Activated B cell treated with CpG ODN at 0.5 μM for 24 hours (primary cell): ENCODE measurements around the gene BABAM2. TPM values are rescaled to one million over a fixed set of nuclear protein-coding genes. Genes with fewer than 3 reads are reported as not detected.

Experiments used
- ATAC-seq: fragments of 200-7000 bp; cut with Tn5 transposase; one replicate; pipeline ENCODE4 v1.10.0; 2021; ENCODE audit warnings: low read depth, mild to moderate bottlenecking, moderate library complexity
- CTCF ChIA-PET: fragments of 350-600 bp; sonication (Branson Sonifier 250); formaldehyde crosslinking; loops from one replicate; lab custom pipeline; 2021; ENCODE audit warnings: antibody characterized with exemption; lab: Charles Lee
- POLR2A ChIA-PET: fragments of 350-600 bp; sonication (Branson Sonifier 250); formaldehyde crosslinking; loops from one replicate; lab custom pipeline; 2021; ENCODE audit warnings: antibody characterized with exemption; lab: Charles Lee
- DNase-seq: peaks from one replicate; pipeline ENCODE4 v3.0.0; 2022
- H3K27ac Mint-ChIP-seq: one replicate; pipeline ENCODE4 v1.8.0; 2020; ENCODE audit warnings: mixed read lengths
- H3K27me3 Mint-ChIP-seq: one replicate; pipeline ENCODE4 v1.8.0; 2021; ENCODE audit warnings: mixed read lengths
- H3K36me3 Mint-ChIP-seq: one replicate; pipeline ENCODE4 v1.8.0; 2021; ENCODE audit warnings: low read depth, mixed read lengths
- H3K4me1 Mint-ChIP-seq: one replicate; pipeline ENCODE4 v1.8.0; 2021; ENCODE audit warnings: mixed read lengths
- H3K4me3 Mint-ChIP-seq: one replicate; pipeline ENCODE4 v1.8.0; 2020; ENCODE audit warnings: mild to moderate bottlenecking, mixed read lengths
- H3K9me3 Mint-ChIP-seq: one replicate; pipeline ENCODE4 v1.8.0; 2020; ENCODE audit warnings: mixed read lengths
- intact Hi-C: fragments of 100-400 bp; cut with micrococcal nuclease; formaldehyde crosslinking; loops from one replicate; pipeline ENCODE4 v1.15.1; 2024
- total RNA-seq: library from RNA; stranded (reverse); gene quantifications from 2 replicates; pipeline ENCODE4 v1.2.3, GENCODE V29; 2022
- TF ChIP-seq, protein P1 (sequence below): fragments of 200-600 bp; IDR thresholded peaks from one replicate; pipeline ENCODE4 v1.8.0; 2022; ENCODE audit warnings: antibody characterized with exemption, mild to moderate bottlenecking

Gene BABAM2
- total RNA-seq, 1 donor from 2014 or later, result 55.6 TPM

- Mint-ChIP-seq H3K9me3 (no peaks in the 10 kb centered on the region), H3K27ac (no peak overlapping the region), H3K27me3 (no peaks in the 10 kb centered on the region), H3K36me3 (peaks cover 23% of the 10 kb centered on the region), H3K4me1 (peaks cover 11% of the 10 kb centered on the region), H3K4me3 (no peak overlapping the region)
- no peak for DNase-seq
- TF ChIP-seq, protein P1, sequence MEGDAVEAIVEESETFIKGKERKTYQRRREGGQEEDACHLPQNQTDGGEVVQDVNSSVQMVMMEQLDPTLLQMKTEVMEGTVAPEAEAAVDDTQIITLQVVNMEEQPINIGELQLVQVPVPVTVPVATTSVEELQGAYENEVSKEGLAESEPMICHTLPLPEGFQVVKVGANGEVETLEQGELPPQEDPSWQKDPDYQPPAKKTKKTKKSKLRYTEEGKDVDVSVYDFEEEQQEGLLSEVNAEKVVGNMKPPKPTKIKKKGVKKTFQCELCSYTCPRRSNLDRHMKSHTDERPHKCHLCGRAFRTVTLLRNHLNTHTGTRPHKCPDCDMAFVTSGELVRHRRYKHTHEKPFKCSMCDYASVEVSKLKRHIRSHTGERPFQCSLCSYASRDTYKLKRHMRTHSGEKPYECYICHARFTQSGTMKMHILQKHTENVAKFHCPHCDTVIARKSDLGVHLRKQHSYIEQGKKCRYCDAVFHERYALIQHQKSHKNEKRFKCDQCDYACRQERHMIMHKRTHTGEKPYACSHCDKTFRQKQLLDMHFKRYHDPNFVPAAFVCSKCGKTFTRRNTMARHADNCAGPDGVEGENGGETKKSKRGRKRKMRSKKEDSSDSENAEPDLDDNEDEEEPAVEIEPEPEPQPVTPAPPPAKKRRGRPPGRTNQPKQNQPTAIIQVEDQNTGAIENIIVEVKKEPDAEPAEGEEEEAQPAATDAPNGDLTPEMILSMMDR, result no peak
- POLR2A ChIA-PET, result no interaction called here
- CTCF ChIA-PET, result no interaction called here
- intact Hi-C loops, result no loop called here
- ATAC-seq, result peak; percentile 42
Measured at GRCh38 chr2:28276076-28276618, 385.6 kb downstream of the BABAM2 start.

- TF ChIP-seq, protein P1, result no peak
- Mint-ChIP-seq H3K4me1 (peaks cover 9% of the 10 kb centered on the region), H3K4me3 (no peak overlapping the region), H3K27ac (no peak overlapping the region), H3K36me3 (peaks cover 24% of the 10 kb centered on the region), H3K27me3 (no peaks in the 10 kb centered on the region), H3K9me3 (no peaks in the 10 kb centered on the region)
- DNase-seq, result no peak
- CTCF ChIA-PET, result no interaction called here
- POLR2A ChIA-PET, result no interaction called here
- intact Hi-C loops, result no loop called here
- ATAC-seq, result no peak
Measured at GRCh38 chr2:28276807-28277206, 386.3 kb downstream of the BABAM2 start.

DNA sequence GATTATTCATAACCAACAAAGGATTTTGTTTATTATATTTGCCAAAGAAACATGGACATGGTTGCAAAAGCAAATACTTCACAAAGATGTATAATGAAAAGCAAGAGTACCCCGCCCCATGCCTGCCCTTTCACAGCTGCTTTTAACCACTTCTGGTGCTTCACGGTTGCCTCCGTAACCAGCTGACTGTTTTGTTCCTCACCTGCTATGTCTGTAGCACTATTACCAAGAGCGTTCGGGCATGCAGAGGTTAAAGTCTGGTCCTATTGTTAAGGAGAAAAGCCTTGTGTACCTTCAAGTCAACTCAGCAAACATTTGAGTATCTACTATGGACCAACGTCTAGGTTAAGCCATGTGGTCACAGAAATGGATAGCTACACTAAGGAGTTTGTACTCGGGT lies 386.9 kb downstream of the BABAM2 start:
- Mint-ChIP-seq H3K27me3 (no peaks in the 10 kb centered on the region), H3K9me3 (no peaks in the 10 kb centered on the region), H3K4me3 (no peak overlapping the region), H3K36me3 (peaks cover 25% of the 10 kb centered on the region), H3K4me1 (peaks cover 8% of the 10 kb centered on the region), H3K27ac (no peak overlapping the region)
- ChIA-PET POLR2A (no interaction called here), CTCF (no interaction called here)
- ATAC-seq, result no peak
- intact Hi-C loops, result no loop called here
- DNase-seq, result no peak
- TF ChIP-seq, protein P1, result no peak

DNA sequence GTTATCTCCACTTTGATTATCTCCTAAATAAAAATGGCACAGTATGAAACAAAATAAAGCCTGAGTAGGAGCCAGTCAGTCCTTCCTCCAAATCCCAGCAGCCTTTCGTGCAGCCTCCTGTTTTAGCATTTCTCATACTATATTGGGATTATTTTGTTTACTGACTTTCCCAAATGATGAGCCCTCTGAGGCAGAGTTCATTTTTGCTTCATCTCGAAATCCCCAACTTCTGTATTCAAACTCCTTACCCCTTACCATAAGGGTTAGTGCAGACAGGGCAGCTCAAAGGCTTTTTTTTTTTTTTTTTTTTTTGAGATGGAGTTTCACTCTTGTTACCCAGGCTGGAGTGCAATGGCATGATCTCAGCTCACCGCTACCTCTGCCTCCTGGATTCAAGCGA lies 388.8 kb downstream of the BABAM2 start:
- intact Hi-C loops, result no loop called here
- ChIA-PET CTCF (no interaction called here), POLR2A (no interaction called here)
- no peak overlapping the region for H3K4me3 Mint-ChIP-seq
- no peak overlapping the region for H3K27ac Mint-ChIP-seq
- DNase-seq (no peak), ATAC-seq (no peak)
- peaks cover 8% of the 10 kb centered on the region for H3K4me1 Mint-ChIP-seq
- peaks cover 20% of the 10 kb centered on the region for H3K36me3 Mint-ChIP-seq
- TF ChIP-seq, protein P1, result no peak
- no peaks in the 10 kb centered on the region for H3K27me3 Mint-ChIP-seq
- H3K9me3 Mint-ChIP-seq, result no peaks in the 10 kb centered on the region

GRCh38 chr2:28280619-28281018 lies 390.1 kb downstream of the BABAM2 start:
- H3K4me3 Mint-ChIP-seq, result no peak overlapping the region
- TF ChIP-seq, protein P1, result no peak
- peaks cover 8% of the 10 kb centered on the region for H3K4me1 Mint-ChIP-seq
- peaks cover 27% of the 10 kb centered on the region for H3K36me3 Mint-ChIP-seq
- H3K9me3 Mint-ChIP-seq, result no peaks in the 10 kb centered on the region
- no peak overlapping the region for H3K27ac Mint-ChIP-seq
- ChIA-PET CTCF (no interaction called here), POLR2A (no interaction called here)
- DNase-seq (no peak), ATAC-seq (no peak)
- intact Hi-C loops, result no loop called here
- no peaks in the 10 kb centered on the region for H3K27me3 Mint-ChIP-seq
